Measurements from ENCODE around the gene KANSL1. TPM values are rescaled to one million over a fixed set of nuclear protein-coding genes. Genes with fewer than 3 reads are reported as not detected.
"Not testable (repeated sequence)": the region's sequence is repeated elsewhere in the genome, so short reads cannot be mapped to it uniquely, and the experiment has no call there.

Gene KANSL1
- total and polyA plus RNA-seq, 9 donors, result 30.4 to 107 (median 77.7) TPM

GRCh38 chr17:46108120-46108519 is 85.1 kb downstream of the KANSL1 start:
- no peaks in the 10 kb centered on the region for H3K27me3 ChIP-seq
- H3K9me3 ChIP-seq, result no peaks in the 10 kb centered on the region
- TF ChIP-seq POLR2A (IDR thresholded peaks at IDR 0.05) (no peak), EP300 (IDR thresholded peaks at IDR 0.05) (no peak), CTCF (IDR thresholded peaks at IDR 0.05) (no peak)
- H3K4me1 ChIP-seq (ENCODE audit: insufficient read depth), result peaks cover 19% of the 10 kb centered on the region
- DNase-seq, result no peak
- WGBS, 3 donors, result 75 to 76% (median 76%) methylated on average over 2 of the region's 2 CpGs
- no peak overlapping the region for H3K27ac ChIP-seq
- no peak overlapping the region for H3K4me3 ChIP-seq
- intact Hi-C loops (cut with DNase I), result loop anchor here in 1 of 4 donors (10.0 kb wide), 1 partner anchor 47 kb away; no protein-coding TSS in a partner anchor
- H3K36me3 ChIP-seq, result no peaks in the 10 kb centered on the region

GRCh38 chr17:46106966-46107644 is 86.1 kb downstream of the KANSL1 start:
- peaks cover 18% of the 10 kb centered on the region for H3K4me1 ChIP-seq (ENCODE audit: insufficient read depth)
- TF ChIP-seq CTCF (IDR thresholded peaks at IDR 0.05), result no peak
- no peaks in the 10 kb centered on the region for H3K27me3 ChIP-seq
- no peak overlapping the region for H3K27ac ChIP-seq
- intact Hi-C loops (cut with DNase I), result loop anchor here in 1 of 4 donors (10.0 kb wide), 1 partner anchor 48 kb away; no protein-coding TSS in a partner anchor
- no peaks in the 10 kb centered on the region for H3K9me3 ChIP-seq
- 37 to 44% (median 43%) methylated on average over 4 of the region's 4 CpGs for WGBS, 3 donors
- H3K4me3 ChIP-seq, result no peak overlapping the region
- no peaks in the 10 kb centered on the region for H3K36me3 ChIP-seq
- DNase-seq, result no peak

- WGBS, 3 donors, result 76 to 82% (median 77%) methylated on average over 3 of the region's 3 CpGs
- peaks cover 11% of the 10 kb centered on the region for H3K4me1 ChIP-seq (ENCODE audit: insufficient read depth)
- H3K36me3 ChIP-seq, H3K27me3 ChIP-seq, H3K27ac ChIP-seq, DNase-seq, H3K9me3 ChIP-seq, H3K4me3 ChIP-seq: not testable (repeated sequence)
- intact Hi-C loops (cut with DNase I), result loop anchor here in 1 of 4 donors (10.0 kb wide), 1 partner anchor 52 kb away; no protein-coding TSS in a partner anchor
These were observed 90.4 kb downstream of the KANSL1 start for GRCh38 chr17:46102806-46103205.

- not testable (repeated sequence) for H3K4me1 ChIP-seq (ENCODE audit: insufficient read depth); H3K9me3 ChIP-seq; DNase-seq; H3K36me3 ChIP-seq; H3K4me3 ChIP-seq; H3K27me3 ChIP-seq
- H3K27ac ChIP-seq, result peak overlapping the region in 1 of 2 donors; percentile 11
- intact Hi-C loops (cut with DNase I), result loop anchor here in 1 of 4 donors (10.0 kb wide), 1 partner anchor 53 kb away; no protein-coding TSS in a partner anchor
- 54 to 61% (median 61%) methylated on average over 9 of the region's 9 CpGs for WGBS, 3 donors
These were observed 91.2 kb downstream of the KANSL1 start for GRCh38 chr17:46101785-46102617.

GRCh38 chr17:46100590-46100989 is 92.6 kb downstream of the KANSL1 start:
- intact Hi-C loops (cut with DNase I), result loop anchor here in 1 of 4 donors (10.0 kb wide), 1 partner anchor 54 kb away; no protein-coding TSS in a partner anchor
- H3K27ac ChIP-seq, result peak overlapping the region in 1 of 2 donors; percentile 6
- 16 to 26% (median 22%) methylated on average over 2 of the region's 2 CpGs for WGBS, 3 donors
- peaks cover 4% of the 10 kb centered on the region for H3K4me1 ChIP-seq (ENCODE audit: insufficient read depth)
- H3K4me3 ChIP-seq, result no peak overlapping the region
- H3K36me3 ChIP-seq, result no peaks in the 10 kb centered on the region
- DNase-seq, result no peak
- TF ChIP-seq CTCF (IDR thresholded peaks at IDR 0.05) (no peak), POLR2A (IDR thresholded peaks at IDR 0.05) (no peak), EP300 (IDR thresholded peaks at IDR 0.05) (no peak)
- H3K9me3 ChIP-seq, result no peaks in the 10 kb centered on the region
- no peaks in the 10 kb centered on the region for H3K27me3 ChIP-seq
